CD4-positive, alpha-beta T cell treated with Interferon alpha-2 for 1 hour (primary cell): ENCODE measurements around the gene SUN1.
"Not testable (repeated sequence)": the region's sequence is repeated elsewhere in the genome, so short reads cannot be mapped to it uniquely, and the experiment has no call there.

Experiments used
- DNase-seq, 2 donors: peaks; one replicate each; pipeline ENCODE4 v3.0.0-alpha.2; 2020 to 2022

SUN1 gene

GRCh38 chr7:923108-924041 lies 91.1 kb downstream of the SUN1 start:
- peak; percentile 89 to 92 for DNase-seq

DNA sequence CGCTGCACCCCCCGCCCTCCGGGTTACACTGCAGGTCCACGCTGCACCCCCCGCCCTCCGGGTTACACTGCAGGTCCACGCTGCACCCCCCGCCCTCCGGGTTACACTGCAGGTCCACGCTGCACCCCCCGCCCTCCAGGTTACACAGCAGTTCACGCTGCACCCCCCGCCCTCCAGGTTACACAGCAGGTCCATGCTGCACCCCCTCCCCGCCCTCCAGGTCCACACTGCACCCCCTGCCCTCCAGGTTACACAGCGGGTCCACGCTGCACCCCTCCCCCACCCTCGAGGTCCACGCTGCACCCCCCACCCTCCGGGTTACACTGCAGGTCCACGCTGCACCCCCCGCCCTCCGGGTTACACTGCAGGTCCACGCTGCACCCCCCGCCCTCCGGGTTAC lies 91.8 kb downstream of the SUN1 start:
- not testable (repeated sequence) for DNase-seq
